Measurements from ENCODE around the gene ZNF765.
"Not testable (repeated sequence)": the region's sequence is repeated elsewhere in the genome, so short reads cannot be mapped to it uniquely, and the experiment has no call there.

Gene ZNF765

GRCh38 chr19:53396525-53396868 lies 1.5 kb downstream of the ZNF765 start:
- peak overlapping the region; percentile 97 for H3K4me3 ChIP-seq (ENCODE audit: low read depth, low read length)
- peaks cover 4% of the 10 kb centered on the region for H3K79me2 ChIP-seq
- H3K9me3 ChIP-seq (ENCODE audit: control insufficient read depth, low read length): no peaks in the 10 kb centered on the region
- no peak overlapping the region for H3K9ac ChIP-seq
- no peak overlapping the region for H2AFZ ChIP-seq
- peaks cover 12% of the 10 kb centered on the region for H3K4me1 ChIP-seq
- H3K36me3 ChIP-seq (ENCODE audit: control insufficient read depth, insufficient read depth, low read length): no peaks in the 10 kb centered on the region
- TF ChIP-seq, protein P1, sequence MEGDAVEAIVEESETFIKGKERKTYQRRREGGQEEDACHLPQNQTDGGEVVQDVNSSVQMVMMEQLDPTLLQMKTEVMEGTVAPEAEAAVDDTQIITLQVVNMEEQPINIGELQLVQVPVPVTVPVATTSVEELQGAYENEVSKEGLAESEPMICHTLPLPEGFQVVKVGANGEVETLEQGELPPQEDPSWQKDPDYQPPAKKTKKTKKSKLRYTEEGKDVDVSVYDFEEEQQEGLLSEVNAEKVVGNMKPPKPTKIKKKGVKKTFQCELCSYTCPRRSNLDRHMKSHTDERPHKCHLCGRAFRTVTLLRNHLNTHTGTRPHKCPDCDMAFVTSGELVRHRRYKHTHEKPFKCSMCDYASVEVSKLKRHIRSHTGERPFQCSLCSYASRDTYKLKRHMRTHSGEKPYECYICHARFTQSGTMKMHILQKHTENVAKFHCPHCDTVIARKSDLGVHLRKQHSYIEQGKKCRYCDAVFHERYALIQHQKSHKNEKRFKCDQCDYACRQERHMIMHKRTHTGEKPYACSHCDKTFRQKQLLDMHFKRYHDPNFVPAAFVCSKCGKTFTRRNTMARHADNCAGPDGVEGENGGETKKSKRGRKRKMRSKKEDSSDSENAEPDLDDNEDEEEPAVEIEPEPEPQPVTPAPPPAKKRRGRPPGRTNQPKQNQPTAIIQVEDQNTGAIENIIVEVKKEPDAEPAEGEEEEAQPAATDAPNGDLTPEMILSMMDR (IDR thresholded peaks at IDR 0.05): no peak
- peak overlapping the region; percentile 92 for H3K27ac ChIP-seq
- H3K27me3 ChIP-seq (ENCODE audit: control insufficient read depth, insufficient read depth, low read length): no peaks in the 10 kb centered on the region
- peak overlapping the region; percentile 74 for H3K4me2 ChIP-seq (ENCODE audit: low read length)

GRCh38 chr19:53397918-53398317 lies 3.0 kb downstream of the ZNF765 start:
- not testable (repeated sequence) for H3K9me3 ChIP-seq (ENCODE audit: control insufficient read depth, low read length); H3K79me2 ChIP-seq; H3K36me3 ChIP-seq (ENCODE audit: control insufficient read depth, insufficient read depth, low read length); H2AFZ ChIP-seq; H3K9ac ChIP-seq; H3K4me3 ChIP-seq (ENCODE audit: low read depth, low read length); H3K27me3 ChIP-seq (ENCODE audit: control insufficient read depth, insufficient read depth, low read length)
- H3K4me2 ChIP-seq (ENCODE audit: low read length): peak overlapping the region; percentile 74
- H3K27ac ChIP-seq: peak overlapping the region; percentile 92
- peaks cover 12% of the 10 kb centered on the region for H3K4me1 ChIP-seq

GRCh38 chr19:53409505-53410204 lies 14.7 kb downstream of the ZNF765 start:
- Histone ChIP-seq H3K9me3 (ENCODE audit: control insufficient read depth, low read length) (peaks cover 25% of the 10 kb centered on the region), H2AFZ (no peak overlapping the region), H3K4me1 (no peaks in the 10 kb centered on the region)

GRCh38 chr19:53420520-53421315 lies 25.8 kb downstream of the ZNF765 start:
- H3K27me3 ChIP-seq (ENCODE audit: control insufficient read depth, insufficient read depth, low read length); H3K9me3 ChIP-seq (ENCODE audit: control insufficient read depth, low read length); H3K4me3 ChIP-seq (ENCODE audit: low read depth, low read length); H3K4me2 ChIP-seq (ENCODE audit: low read length); H3K36me3 ChIP-seq (ENCODE audit: control insufficient read depth, insufficient read depth, low read length); H3K4me1 ChIP-seq; H3K79me2 ChIP-seq; H3K27ac ChIP-seq; H2AFZ ChIP-seq; H3K9ac ChIP-seq: not testable (repeated sequence)

More at GRCh38 chr19:53409505-53410204, 14.7 kb downstream of the ZNF765 start:
- Histone ChIP-seq H3K27ac (no peak overlapping the region), H3K79me2 (peaks cover 5% of the 10 kb centered on the region), H3K36me3 (ENCODE audit: control insufficient read depth, insufficient read depth, low read length) (peaks cover 28% of the 10 kb centered on the region), H3K9ac (no peak overlapping the region), H3K27me3 (ENCODE audit: control insufficient read depth, insufficient read depth, low read length) (no peaks in the 10 kb centered on the region), H3K4me3 (ENCODE audit: low read depth, low read length) (no peak overlapping the region), H3K4me2 (ENCODE audit: low read length) (no peak overlapping the region)
- TF ChIP-seq, protein P1 (IDR thresholded peaks at IDR 0.05): no peak

DNA sequence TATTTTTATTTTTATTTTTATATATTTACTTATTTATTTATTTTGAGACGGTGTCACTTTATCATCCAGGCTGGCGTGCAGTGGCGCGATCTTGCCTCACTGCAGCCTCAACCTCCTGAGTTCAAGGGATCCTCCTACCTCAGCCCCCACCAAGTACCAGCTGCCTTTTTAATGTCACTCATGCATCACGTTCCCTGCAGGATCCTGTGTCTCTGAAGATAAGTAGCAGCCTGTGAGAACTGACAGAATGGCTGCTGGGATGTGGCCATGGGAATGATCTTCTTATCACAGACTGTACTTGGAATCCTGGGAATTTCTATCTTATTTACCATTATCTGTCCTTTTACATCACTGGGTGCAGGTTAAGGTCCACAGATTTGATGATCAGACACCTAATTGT lies 27.6 kb downstream of the ZNF765 start:
- Histone ChIP-seq H3K27ac (peak overlapping the region; percentile 64), H3K36me3 (ENCODE audit: control insufficient read depth, insufficient read depth, low read length) (no peaks in the 10 kb centered on the region), H3K79me2 (no peaks in the 10 kb centered on the region), H3K9ac (no peak overlapping the region), H3K9me3 (ENCODE audit: control insufficient read depth, low read length) (no peaks in the 10 kb centered on the region), H3K27me3 (ENCODE audit: control insufficient read depth, insufficient read depth, low read length) (no peaks in the 10 kb centered on the region), H3K4me3 (ENCODE audit: low read depth, low read length) (no peak overlapping the region), H2AFZ (peak overlapping the region; percentile 61), H3K4me2 (ENCODE audit: low read length) (peak overlapping the region; percentile 6), H3K4me1 (peaks cover 9% of the 10 kb centered on the region)
- TF ChIP-seq, protein P1 (IDR thresholded peaks at IDR 0.05): no peak

GRCh38 chr19:53423074-53423473 lies 28.1 kb downstream of the ZNF765 start:
- H3K79me2 ChIP-seq, H3K9ac ChIP-seq: not testable (repeated sequence)

More at GRCh38 chr19:53423074-53423473, 28.1 kb downstream of the ZNF765 start:
- not testable (repeated sequence) for H2AFZ ChIP-seq; H3K27me3 ChIP-seq (ENCODE audit: control insufficient read depth, insufficient read depth, low read length); H3K4me3 ChIP-seq (ENCODE audit: low read depth, low read length); H3K9me3 ChIP-seq (ENCODE audit: control insufficient read depth, low read length); H3K36me3 ChIP-seq (ENCODE audit: control insufficient read depth, insufficient read depth, low read length); H3K4me2 ChIP-seq (ENCODE audit: low read length); H3K4me1 ChIP-seq
- H3K27ac ChIP-seq: peak overlapping the region; percentile 70
